Prostate gland (tissue), 2 donors: ENCODE measurements around the gene PKMYT1. TPM values are rescaled to one million over a fixed set of nuclear protein-coding genes. Genes with fewer than 3 reads are reported as not detected.
A peak's percentile ranks its signal among the peaks of the same experiment; 100 is the strongest.

Source experiments
- DNase-seq: peaks from one replicate; pipeline ENCODE4 v3.0.0-alpha.2; 2019; ENCODE audit warnings: low spot score
- H3K27ac ChIP-seq, 2 donors: fragments of 200-600 bp; sonication (generic); 2 replicates each; pipeline ENCODE4 v1.5.1; 2017 to 2019
- H3K27me3 ChIP-seq: fragments of 200-600 bp; sonication (generic); replicated peaks from 2 replicates; pipeline ENCODE4 v1.5.1; 2019; ENCODE audit not compliant: insufficient read depth
- H3K36me3 ChIP-seq, 2 donors: fragments of 200-600 bp; sonication (generic); 1 replicate in 1 of 2; 2 replicates in 1 of 2; pipeline versions ENCODE4 v1.5.1 to v1.8.1; 2017 to 2019
- H3K4me1 ChIP-seq: fragments of 200-600 bp; sonication (generic); replicated peaks from 2 replicates; pipeline ENCODE4 v1.5.1; 2019
- H3K4me3 ChIP-seq, 2 donors: fragments of 200-600 bp; sonication (generic); 2 replicates each; pipeline ENCODE4 v1.5.1; 2017 to 2019
- H3K9me3 ChIP-seq: fragments of 200-600 bp; sonication (generic); 2 replicates; pipeline ENCODE4 v1.5.1; 2017
- POLR2A ChIP-seq: fragments of 450-650 bp; IDR thresholded peaks from one replicate; pipeline ENCODE4 v1.6.1; 2016; ENCODE audit warnings: antibody characterized with exemption, mild to moderate bottlenecking
- POLR2AphosphoS5 ChIP-seq: sonication (generic); formaldehyde crosslinking; IDR thresholded peaks from one replicate; pipeline ENCODE4 v1.6.1; 2017; ENCODE audit warnings: antibody characterized with exemption
- WGBS: methylation state at CpG from one replicate; pipeline ENCODE4 v1.1.5; 2018; 5-methylcytosine and 5-hydroxymethylcytosine counted together
- intact Hi-C: fragments of 100-400 bp; cut with DNase I; formaldehyde crosslinking; loops from one replicate; pipeline ENCODE4 v1.14.2; 2022
- total RNA-seq, 2 donors: library from RNA; depleted of rRNA; stranded (reverse); fragments of >200 nt; gene quantifications; one replicate each; pipeline ENCODE4 v1.1.0, GENCODE V29; 2016
- TF ChIP-seq, protein P1 (sequence below), 4 experiments: fragments of 200-600 bp in 2 of 4; fragments of 450-650 bp in 2 of 4; sonication (generic) in 2 of 4; IDR thresholded peaks; 1 replicate in 3 of 4; 2 replicates in 1 of 4; pipeline ENCODE4 v1.5.1; 2016 to 2019; ENCODE audit warnings: antibody characterized with exemption in 4 of 4, mild to moderate bottlenecking in 2 of 4, moderate library complexity in 2 of 4

Gene PKMYT1
- total RNA-seq, 2 donors from 2014 or later = 4.1 to 25.5 TPM

- Histone ChIP-seq H3K36me3 (no peaks in the 10 kb centered on the region), H3K9me3 (no peaks in the 10 kb centered on the region), H3K27me3 (no peaks in the 10 kb centered on the region), H3K27ac (no peak overlapping the region), H3K4me1 (peaks cover 11% of the 10 kb centered on the region), H3K4me3 (no peak overlapping the region)
- no peak for DNase-seq
- TF ChIP-seq, protein P1, sequence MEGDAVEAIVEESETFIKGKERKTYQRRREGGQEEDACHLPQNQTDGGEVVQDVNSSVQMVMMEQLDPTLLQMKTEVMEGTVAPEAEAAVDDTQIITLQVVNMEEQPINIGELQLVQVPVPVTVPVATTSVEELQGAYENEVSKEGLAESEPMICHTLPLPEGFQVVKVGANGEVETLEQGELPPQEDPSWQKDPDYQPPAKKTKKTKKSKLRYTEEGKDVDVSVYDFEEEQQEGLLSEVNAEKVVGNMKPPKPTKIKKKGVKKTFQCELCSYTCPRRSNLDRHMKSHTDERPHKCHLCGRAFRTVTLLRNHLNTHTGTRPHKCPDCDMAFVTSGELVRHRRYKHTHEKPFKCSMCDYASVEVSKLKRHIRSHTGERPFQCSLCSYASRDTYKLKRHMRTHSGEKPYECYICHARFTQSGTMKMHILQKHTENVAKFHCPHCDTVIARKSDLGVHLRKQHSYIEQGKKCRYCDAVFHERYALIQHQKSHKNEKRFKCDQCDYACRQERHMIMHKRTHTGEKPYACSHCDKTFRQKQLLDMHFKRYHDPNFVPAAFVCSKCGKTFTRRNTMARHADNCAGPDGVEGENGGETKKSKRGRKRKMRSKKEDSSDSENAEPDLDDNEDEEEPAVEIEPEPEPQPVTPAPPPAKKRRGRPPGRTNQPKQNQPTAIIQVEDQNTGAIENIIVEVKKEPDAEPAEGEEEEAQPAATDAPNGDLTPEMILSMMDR (IDR thresholded peaks at IDR 0.05) = no peak
- TF ChIP-seq POLR2A = no peak
- no peak for TF ChIP-seq POLR2AphosphoS5
- 77% methylated on average over 5 of the region's 5 CpGs for WGBS
- intact Hi-C loops = no loop called here
Observed at GRCh38 chr16:2982402-2982801, 2.2 kb upstream of the PKMYT1 start.

DNA sequence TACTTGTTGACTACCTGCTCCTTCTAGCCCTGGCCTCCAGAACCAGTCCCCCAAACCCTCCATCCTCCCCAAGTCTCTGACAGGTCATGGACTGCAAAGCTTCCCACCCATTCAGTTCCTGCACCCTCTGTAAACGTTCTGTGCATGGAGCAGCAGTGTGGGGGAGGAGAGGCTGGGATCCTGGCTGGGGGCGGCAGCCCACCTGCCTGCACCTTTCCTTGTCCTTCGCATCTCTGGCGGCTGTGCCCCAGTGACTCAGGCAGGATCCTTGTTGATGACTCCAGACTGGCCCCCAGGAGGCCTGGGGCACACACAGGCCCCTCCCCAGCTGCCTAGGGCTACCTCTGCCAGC, 1.6 kb upstream of the PKMYT1 start:
- Histone ChIP-seq H3K27me3 (no peaks in the 10 kb centered on the region), H3K27ac (no peak overlapping the region), H3K36me3 (no peaks in the 10 kb centered on the region), H3K4me1 (peaks cover 11% of the 10 kb centered on the region), H3K9me3 (no peaks in the 10 kb centered on the region), H3K4me3 (no peak overlapping the region)
- DNase-seq = no peak
- TF ChIP-seq, protein P1 (IDR thresholded peaks at IDR 0.05) = no peak
- no peak for TF ChIP-seq POLR2AphosphoS5
- TF ChIP-seq POLR2A = no peak
- intact Hi-C loops = no loop called here
- WGBS = 67% methylated on average over 4 of the region's 4 CpGs

DNA sequence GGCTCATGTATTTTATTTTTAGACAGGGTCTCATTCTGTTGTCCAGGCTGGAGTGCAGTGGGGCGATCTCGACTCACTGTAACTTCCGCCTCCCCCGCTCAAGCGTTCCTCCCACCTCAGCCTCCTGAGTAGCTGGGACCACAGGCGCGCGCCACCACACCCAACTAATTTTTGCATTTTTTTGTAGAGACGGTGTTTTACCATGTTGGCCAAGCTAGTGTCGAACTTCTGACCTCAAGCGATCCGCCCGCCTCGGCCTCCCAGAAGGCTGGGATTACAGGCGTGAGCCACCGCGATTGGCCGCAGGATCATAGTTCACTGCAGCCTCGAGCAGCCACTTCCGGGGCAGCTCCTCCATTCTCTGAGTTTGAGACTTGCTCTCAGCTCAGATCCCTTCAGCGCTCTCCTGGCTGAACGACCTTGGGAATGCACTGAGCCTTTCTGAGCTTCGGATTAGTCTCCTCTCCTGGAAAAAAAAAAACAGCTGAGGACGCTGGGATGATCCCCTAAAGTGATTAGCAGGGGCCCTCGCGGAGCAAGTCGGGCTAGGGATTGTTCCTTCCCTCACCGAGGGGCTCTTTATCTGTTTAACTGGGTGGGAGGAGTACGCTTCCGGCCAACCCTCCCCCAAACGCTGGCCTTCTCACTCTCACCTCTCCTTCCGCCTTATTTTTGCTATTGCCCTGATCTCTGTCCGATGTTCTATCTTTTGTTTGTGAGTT, 1.1 kb upstream of the PKMYT1 start:
- no peaks in the 10 kb centered on the region for H3K9me3 ChIP-seq
- DNase-seq = no peak
- H3K4me3 ChIP-seq = peak overlapping the region in 1 of 2 donors; percentile 69
- no peak overlapping the region for H3K27ac ChIP-seq
- H3K27me3 ChIP-seq = no peaks in the 10 kb centered on the region
- WGBS = 64% methylated on average over 33 of the region's 33 CpGs
- peaks cover 11% of the 10 kb centered on the region for H3K4me1 ChIP-seq
- TF ChIP-seq POLR2AphosphoS5 = no peak
- H3K36me3 ChIP-seq = no peaks in the 10 kb centered on the region
- intact Hi-C loops = no loop called here

- no peaks in the 10 kb centered on the region for H3K36me3 ChIP-seq
- intact Hi-C loops = no loop called here
- peaks cover 11% of the 10 kb centered on the region for H3K4me1 ChIP-seq
- no peak for DNase-seq
- no peaks in the 10 kb centered on the region for H3K27me3 ChIP-seq
- H3K9me3 ChIP-seq = no peaks in the 10 kb centered on the region
- WGBS = 3% methylated on average over 37 of the region's 43 CpGs
- no peak overlapping the region for H3K27ac ChIP-seq
- H3K4me3 ChIP-seq = peak overlapping the region; percentile 59 to 69
- TF ChIP-seq, protein P1 (IDR thresholded peaks at IDR 0.05) = no peak
- TF ChIP-seq POLR2AphosphoS5 (no peak), POLR2A (no peak)
Observed at GRCh38 chr16:2979669-2980226, 498 bp downstream of the PKMYT1 start.

DNA sequence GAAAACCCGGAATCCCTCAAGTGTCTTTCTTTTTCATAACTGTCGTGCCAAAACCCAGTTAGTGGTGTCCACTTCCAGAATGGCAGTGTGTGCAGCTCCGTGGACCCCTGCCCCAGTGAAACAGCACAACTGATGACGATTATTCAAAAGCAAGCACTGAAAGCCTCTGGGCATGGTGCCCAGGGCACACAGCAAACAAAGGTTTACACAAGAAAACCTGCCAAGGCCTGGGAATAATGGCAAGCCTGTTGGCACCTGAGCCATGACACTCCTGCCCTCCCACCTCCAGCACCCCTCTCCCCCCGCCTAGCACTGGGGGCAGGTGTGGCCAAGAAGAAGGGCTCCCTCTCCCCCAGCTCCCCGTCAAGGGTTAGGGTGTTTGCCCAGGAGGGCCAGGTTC, 2.8 kb downstream of the PKMYT1 start:
- Histone ChIP-seq H3K27ac (peak overlapping the region; percentile 60 to 63), H3K4me3 (no peak overlapping the region), H3K27me3 (no peaks in the 10 kb centered on the region), H3K9me3 (no peaks in the 10 kb centered on the region), H3K36me3 (no peaks in the 10 kb centered on the region), H3K4me1 (peaks cover 30% of the 10 kb centered on the region)
- WGBS = 44% methylated on average over 6 of the region's 6 CpGs
- intact Hi-C loops = no loop called here
- no peak for TF ChIP-seq POLR2A
- TF ChIP-seq, protein P1 (IDR thresholded peaks at IDR 0.05) = no peak
- peak; percentile 73 for TF ChIP-seq POLR2AphosphoS5
- DNase-seq = peak; percentile 79
